H1 (cell line): ENCODE data around the gene AVL9. TPM values are rescaled to one million over a fixed set of nuclear protein-coding genes. Genes with fewer than 3 reads are reported as not detected.
A peak's percentile ranks its signal among the peaks of the same experiment; 100 is the strongest.

ENCODE experiments used
- CTCF ChIA-PET: fragments of 300-600 bp; sonication (Branson Sonifier 250); formaldehyde crosslinking; loops from one replicate; lab custom pipeline; 2021; ENCODE audit not compliant: partially characterized antibody; lab: Charles Lee
- POLR2A ChIA-PET: fragments of 300-600 bp; sonication (Branson Sonifier 250); formaldehyde crosslinking; loops from one replicate; lab custom pipeline; 2021; ENCODE audit warnings: inconsistent platforms; ENCODE audit not compliant: partially characterized antibody; lab: Charles Lee
- DNase-seq, 2 experiments: peaks; one replicate each; pipeline versions ENCODE4 v3.0.0 to v3.0.0-alpha.2; 2010 to 2022; ENCODE audit warnings: low spot score in 2 of 2, low read depth in 1 of 2, mixed read lengths in 1 of 2
- FAIRE-seq: peaks from 2 replicates; lab custom pipeline; 2011; peaks lifted over from hg19 to GRCh38; lab: Jason Lieb, UNC
- H2AFZ ChIP-seq: 2 replicates; pipeline ENCODE4 v1.8.1; 2012; ENCODE audit warnings: low read length, inconsistent platforms
- H2AK5ac ChIP-seq: 2 replicates; pipeline ENCODE4 v1.6.1; 2013; ENCODE audit warnings: low read depth, low read length
- H2BK120ac ChIP-seq: replicated peaks from 2 replicates; pipeline ENCODE3; 2013; ENCODE audit warnings: low read depth, low read length, inconsistent platforms
- H2BK12ac ChIP-seq: 2 replicates; pipeline ENCODE4 v1.6.1; 2013; ENCODE audit warnings: low read depth, low read length
- H2BK15ac ChIP-seq: 2 replicates; pipeline ENCODE4 v1.6.1; 2013; ENCODE audit warnings: low read length
- H2BK20ac ChIP-seq: 2 replicates; pipeline ENCODE4 v1.6.1; 2013; ENCODE audit warnings: low read length
- H2BK5ac ChIP-seq: 2 replicates; pipeline ENCODE4 v1.6.1; 2013; ENCODE audit warnings: low read depth, low read length
- H3K14ac ChIP-seq: 2 replicates; pipeline ENCODE4 v1.6.1; 2013; ENCODE audit warnings: inconsistent platforms; ENCODE audit not compliant: insufficient read length
- H3K18ac ChIP-seq: 2 replicates; pipeline ENCODE4 v1.6.1; 2013; ENCODE audit warnings: low read length; ENCODE audit errors: extremely low read depth
- H3K23ac ChIP-seq: 2 replicates; pipeline ENCODE4 v1.6.1; 2013; ENCODE audit warnings: inconsistent platforms; ENCODE audit not compliant: insufficient read length
- H3K23me2 ChIP-seq: 2 replicates; pipeline ENCODE4 v1.6.1; 2013; ENCODE audit warnings: low read depth, low read length
- H3K27ac ChIP-seq: 2 replicates; pipeline ENCODE4 v1.6.1; 2011; ENCODE audit warnings: low read depth, low read length, inconsistent platforms
- H3K27me3 ChIP-seq, 4 experiments: replicated peaks in 1 of 4; 1 replicate in 1 of 4; 2 replicates in 3 of 4; pipeline versions ENCODE4 v1.6.1 to v1.8.1; 2011 to 2013; ENCODE audit warnings: low read length in 3 of 4, mild to moderate bottlenecking in 3 of 4, inconsistent platforms in 2 of 4, mixed read lengths in 2 of 4, moderate library complexity in 1 of 4; ENCODE audit not compliant: control insufficient read depth in 3 of 4, insufficient read depth in 3 of 4; ENCODE audit errors: extremely low read depth in 1 of 4
- H3K36me3 ChIP-seq, 4 experiments: 2 replicates each; pipeline versions ENCODE4 v1.6.1 to v1.8.1; 2011 to 2013; ENCODE audit warnings: mild to moderate bottlenecking in 4 of 4, low read length in 3 of 4, moderate library complexity in 2 of 4, control low read depth in 1 of 4, inconsistent platforms in 1 of 4; ENCODE audit not compliant: insufficient read depth in 4 of 4, control insufficient read depth in 2 of 4
- H3K4ac ChIP-seq: replicated peaks from 2 replicates; pipeline ENCODE3; 2013; ENCODE audit warnings: low read length, low read depth, mixed read lengths, inconsistent platforms; ENCODE audit not compliant: insufficient read length
- H3K4me1 ChIP-seq, 4 experiments: replicated peaks in 1 of 4; 1 replicate in 1 of 4; 2 replicates in 3 of 4; pipeline versions ENCODE4 v1.6.1 to v1.8.1; 2011 to 2013; ENCODE audit warnings: low read length in 3 of 4, inconsistent platforms in 2 of 4, mixed read lengths in 1 of 4; ENCODE audit not compliant: insufficient read depth in 4 of 4, control insufficient read depth in 3 of 4
- H3K4me2 ChIP-seq, 2 experiments: 2 replicates each; pipeline versions ENCODE4 v1.6.1 to v1.8.1; 2011 to 2013; ENCODE audit warnings: low read depth in 2 of 2, low read length in 2 of 2, control low read depth in 1 of 2, inconsistent platforms in 1 of 2, mild to moderate bottlenecking in 1 of 2; ENCODE audit not compliant: insufficient read depth in 1 of 2
- H3K4me3 ChIP-seq, 4 experiments: fragments of 200-600, 300-600 bp in 1 of 4; sonication (generic), shearing (Covaris generic), sonication (Bioruptor Twin) in 1 of 4; 2 replicates each; pipeline versions ENCODE4 v1.5.1 to v1.8.1; 2011 to 2016; ENCODE audit warnings: low read length in 4 of 4, low read depth in 3 of 4, control low read depth in 2 of 4, inconsistent platforms in 2 of 4, mild to moderate bottlenecking in 2 of 4, mixed read lengths in 1 of 4, moderate library complexity in 1 of 4; ENCODE audit not compliant: insufficient read depth in 2 of 4; ENCODE audit errors: extremely low read depth in 1 of 4
- H3K56ac ChIP-seq: replicated peaks from 2 replicates; pipeline ENCODE3; 2013; ENCODE audit warnings: low read depth, mild to moderate bottlenecking, mixed read lengths, low read length, inconsistent platforms; ENCODE audit not compliant: insufficient read length
- H3K79me1 ChIP-seq: 2 replicates; pipeline ENCODE4 v1.6.1; 2013; ENCODE audit warnings: low read depth, low read length, control low read depth
- H3K79me2 ChIP-seq, 2 experiments: 2 replicates each; pipeline versions ENCODE4 v1.6.1 to v1.8.1; 2012 to 2013; ENCODE audit warnings: low read length in 2 of 2, mild to moderate bottlenecking in 2 of 2, inconsistent platforms in 1 of 2; ENCODE audit not compliant: insufficient read depth in 2 of 2, control insufficient read depth in 1 of 2
- H3K9ac ChIP-seq, 4 experiments: replicated peaks in 1 of 4; 1 replicate in 1 of 4; 2 replicates in 3 of 4; pipeline versions ENCODE4 v1.6.1 to v1.8.1; 2011 to 2013; ENCODE audit warnings: low read depth in 3 of 4, low read length in 3 of 4, control low read depth in 2 of 4, mild to moderate bottlenecking in 2 of 4, moderate library complexity in 2 of 4, inconsistent platforms in 1 of 4; ENCODE audit errors: extremely low read depth in 1 of 4
- H3K9me3 ChIP-seq, 2 experiments: 2 replicates each; pipeline versions ENCODE4 v1.6.1 to v1.8.1; 2012 to 2013; ENCODE audit warnings: mild to moderate bottlenecking in 2 of 2, moderate library complexity in 2 of 2, control low read depth in 1 of 2, inconsistent platforms in 1 of 2, low read depth in 1 of 2, low read length in 1 of 2, mixed read lengths in 1 of 2; ENCODE audit not compliant: insufficient read depth in 2 of 2
- H4K20me1 ChIP-seq, 2 experiments: replicated peaks in 1 of 2; 2 replicates each; pipeline versions ENCODE3 to v1.8.1; 2011 to 2013; ENCODE audit warnings: inconsistent platforms in 2 of 2, low read length in 2 of 2, mild to moderate bottlenecking in 1 of 2; ENCODE audit not compliant: insufficient read depth in 2 of 2, control insufficient read depth in 1 of 2
- H4K5ac ChIP-seq: 2 replicates; pipeline ENCODE4 v1.6.1; 2013; ENCODE audit warnings: low read length, low read depth, mixed read lengths, inconsistent platforms; ENCODE audit not compliant: insufficient read length
- H4K8ac ChIP-seq: 2 replicates; pipeline ENCODE4 v1.8.0; 2013; ENCODE audit warnings: mild to moderate bottlenecking, moderate library complexity, low read length, inconsistent platforms; ENCODE audit not compliant: insufficient read depth; ENCODE audit errors: extremely low read depth
- H4K91ac ChIP-seq: replicated peaks from 2 replicates; pipeline ENCODE3; 2013; ENCODE audit warnings: low read length, mixed read lengths, inconsistent platforms; ENCODE audit not compliant: insufficient read length
- ASH2L ChIP-seq: fragments of 200-600, 300-600 bp; sonication (generic); IDR thresholded peaks from one replicate; pipeline ENCODE4 v1.7.1; 2017; ENCODE audit warnings: low read length
- ATF2 ChIP-seq: IDR thresholded peaks from 2 replicates; pipeline ENCODE4 v1.6.1; 2012; ENCODE audit warnings: low read length, inconsistent platforms
- CBX8 ChIP-seq: fragments of 300-800, 300-1000 bp; sonication (generic); IDR thresholded peaks from 2 replicates; pipeline ENCODE4 v1.7.1; 2016; ENCODE audit warnings: low read depth, low read length, borderline replicate concordance
- CTBP2 ChIP-seq: IDR thresholded peaks from 2 replicates; pipeline ENCODE4 v1.7.0; 2011; ENCODE audit warnings: borderline replicate concordance, mild to moderate bottlenecking, moderate library complexity, mixed read lengths, low read length; ENCODE audit not compliant: insufficient read depth, insufficient read length
- EP300 ChIP-seq, 2 experiments: IDR thresholded peaks; 1 replicate in 1 of 2; 2 replicates in 1 of 2; pipeline ENCODE4 v1.6.1; 2011 to 2012; ENCODE audit warnings: low read depth in 2 of 2, low read length in 2 of 2, mild to moderate bottlenecking in 2 of 2, borderline replicate concordance in 1 of 2, inconsistent platforms in 1 of 2, moderate library complexity in 1 of 2
- GABPA ChIP-seq: IDR thresholded peaks from 2 replicates; pipeline ENCODE4 v1.6.1; 2011; ENCODE audit warnings: mild to moderate bottlenecking, low read length, moderate library complexity, borderline replicate concordance; ENCODE audit not compliant: insufficient read depth
- GTF2F1 ChIP-seq: IDR thresholded peaks from 2 replicates; pipeline ENCODE4 v1.6.1; 2012; ENCODE audit warnings: low read depth, low read length, improper control_type of control experiment, borderline replicate concordance
- HDAC2 ChIP-seq, 2 experiments: fragments of 300-600 bp in 1 of 2; sonication (generic) in 1 of 2; IDR thresholded peaks; 2 replicates each; pipeline ENCODE4 v1.6.1; 2011 to 2012; ENCODE audit warnings: low read depth in 2 of 2, low read length in 2 of 2, mild to moderate bottlenecking in 2 of 2, moderate library complexity in 2 of 2, borderline replicate concordance in 1 of 2, inconsistent platforms in 1 of 2
- JUN ChIP-seq: IDR thresholded peaks from 2 replicates; pipeline ENCODE4 v1.6.1; 2011; ENCODE audit warnings: low read depth, mild to moderate bottlenecking, improper control_type of control experiment, low read length
- PHF8 ChIP-seq: fragments of 200-600 bp; sonication (generic); conservative IDR thresholded peaks from 2 replicates; pipeline ENCODE4 v1.7.1; 2012; ENCODE audit warnings: low read depth, mild to moderate bottlenecking, inconsistent platforms, low read length, moderate library complexity
- SP1 ChIP-seq: IDR thresholded peaks from 2 replicates; pipeline ENCODE4 v1.6.1; 2011; ENCODE audit warnings: low read depth, low read length
- WGBS, 2 experiments: shearing (Covaris generic) in 1 of 2; methylation state at CpG; one replicate each; pipeline versions ENCODE4 v1.1.6 to v1.1.7; 2013 to 2015; ENCODE audit warnings: low lambda C conversion rate in 2 of 2, mixed read lengths in 2 of 2, inconsistent platforms in 1 of 2, low coverage in 1 of 2, missing lambda C conversion rate in 1 of 2; ENCODE audit not compliant: insufficient replicate concordance in 2 of 2, insufficient coverage in 1 of 2, insufficient read length in 1 of 2; ENCODE audit errors: extremely low coverage in 1 of 2, missing lambda C conversion rate in 1 of 2; 5-methylcytosine and 5-hydroxymethylcytosine counted together
- polyA plus RNA-seq, 7 experiments: library from polyadenylated mRNA; depleted of rRNA in 3 of 7; stranded (reverse) in 5 of 7; unstranded in 2 of 7; fragments of >200 nt in 5 of 7; fragments of 200-250 nt in 2 of 7; gene quantifications; 1 replicate in 5 of 7; 2 replicates in 1 of 7; 4 replicates in 1 of 7; pipeline versions ENCODE4 v1.2.1 to v1.2.3, GENCODE V29; 2011 to 2013; ENCODE audit warnings: missing spikeins in 2 of 7, mixed read lengths in 2 of 7
- total RNA-seq: library from RNA; stranded (reverse); fragmentation: NEBNext Ultra II Directional; extraction: Animal tissue kit (Norgen Biotek cat#: 25700); gene quantifications from 2 replicates; pipeline ENCODE4 v1.2.1, GENCODE V29; 2021

Gene AVL9
- total and polyA plus RNA-seq, 2 of the 8 experiments (the other 6 are each of a cell fraction or from before 2014, with no cell fraction given): 15.5 to 42.1 TPM

GRCh38 chr7:32472015-32472414 lies 23.3 kb upstream of the AVL9 start:
- H2BK5ac ChIP-seq: no peak overlapping the region
- CTCF ChIA-PET: interaction anchor here (0.6 to 1.5 kb wide), 2 partner anchors 8 to 205 kb away, joined by 3 to 4 read pairs; no protein-coding TSS in a partner anchor
- no peak for DNase-seq
- TF ChIP-seq GTF2F1 (no peak), ATF2 (no peak), GABPA (no peak), ASH2L (no peak), PHF8 (no peak), HDAC2 (IDR thresholded peaks at IDR 0.05; ENCODE audit: borderline replicate concordance in 1 of 2, low read depth in 2 of 2, low read length in 2 of 2) (no peak), CTBP2 (no peak), JUN (no peak), EP300 (IDR thresholded peaks at IDR 0.05; ENCODE audit: borderline replicate concordance in 1 of 2, low read depth in 2 of 2, low read length in 2 of 2) (no peak), SP1 (no peak), CBX8 (no peak)

More at GRCh38 chr7:32472015-32472414, 23.3 kb upstream of the AVL9 start:
- H3K27ac ChIP-seq: no peak overlapping the region
- H3K4me3 ChIP-seq: no peak overlapping the region
- H2AFZ ChIP-seq: no peak overlapping the region
- no peak overlapping the region for H3K18ac ChIP-seq
- H3K79me2 ChIP-seq: no peaks in the 10 kb centered on the region
- H3K4me2 ChIP-seq: no peak overlapping the region
- no peak overlapping the region for H3K56ac ChIP-seq
- H3K36me3 ChIP-seq: no peaks in the 10 kb centered on the region
- no peak overlapping the region for H3K9ac ChIP-seq
- H3K23ac ChIP-seq: no peak overlapping the region
- POLR2A ChIA-PET: interaction anchor here (1.6 kb wide), 1 partner anchor 24 kb away, joined by 4 read pairs; no protein-coding TSS in a partner anchor
- no peak overlapping the region for H2BK20ac ChIP-seq
- no peak overlapping the region for H4K91ac ChIP-seq
- H3K9me3 ChIP-seq: no peaks in the 10 kb centered on the region
- no peaks in the 10 kb centered on the region for H4K20me1 ChIP-seq
- H2BK12ac ChIP-seq: no peak overlapping the region
- peak overlapping the region; percentile 5; the same call in 1 of the 2 replicates for H4K8ac ChIP-seq
- H3K23me2 ChIP-seq: no peaks in the 10 kb centered on the region
- H3K27me3 ChIP-seq: no peaks in the 10 kb centered on the region
- H3K14ac ChIP-seq: no peak overlapping the region
- no peak overlapping the region for H2AK5ac ChIP-seq
- WGBS, 2 experiments: 78% methylated on average over 9 of the region's 9 CpGs; no CpG with 5 or more reads in 1 of the 2 experiments
- no peak overlapping the region for H4K5ac ChIP-seq
- H3K79me1 ChIP-seq: no peaks in the 10 kb centered on the region
- no peaks in the 10 kb centered on the region for H3K4me1 ChIP-seq
- FAIRE-seq: no peak
- H2BK15ac ChIP-seq: no peak overlapping the region
- H3K4ac ChIP-seq: no peak overlapping the region
- H2BK120ac ChIP-seq: no peak overlapping the region
